Right lobe of liver (tissue), 6 donors: Measurements from ENCODE around the gene COMT. TPM values are rescaled to one million over a fixed set of nuclear protein-coding genes. Genes with fewer than 3 reads are reported as not detected.
A peak's percentile ranks its signal among the peaks of the same experiment; 100 is the strongest.

Experiments used
- ATAC-seq, 4 donors: fragments of 200-7000 bp; cut with Tn5 transposase; one replicate each; pipeline ENCODE4 v1.9.1; 2020; ENCODE audit warnings: mild to moderate bottlenecking in 4 of 4, moderate library complexity in 4 of 4
- DNase-seq, 3 donors: peaks; one replicate each; pipeline ENCODE4 v3.0.0-alpha.2; 2020
- H3K27ac ChIP-seq, 3 donors: fragments of 200-600 bp; one replicate each; pipeline ENCODE4 v1.8.0; 2022
- H3K27me3 ChIP-seq, 2 donors: fragments of 200-600 bp; one replicate each; pipeline ENCODE4 v1.8.0; 2022
- H3K36me3 ChIP-seq, 4 donors: fragments of 200-600 bp; sonication (generic) in 1 of 4; one replicate each; pipeline versions ENCODE4 v1.5.1 to v1.8.0; 2017 to 2022; ENCODE audit warnings: control low read depth in 1 of 4
- H3K4me1 ChIP-seq, 4 donors: fragments of 200-600 bp; sonication (generic) in 1 of 4; one replicate each; pipeline versions ENCODE4 v1.5.1 to v1.8.0; 2017 to 2022; ENCODE audit warnings: control low read depth in 1 of 4
- H3K4me3 ChIP-seq, 3 donors: fragments of 200-600 bp; one replicate each; pipeline ENCODE4 v1.8.0; 2022
- H3K9me3 ChIP-seq, 4 donors: fragments of 200-600 bp; sonication (generic) in 1 of 4; one replicate each; pipeline versions ENCODE4 v1.5.1 to v1.8.0; 2017 to 2022; ENCODE audit warnings: control low read depth in 1 of 4
- POLR2A ChIP-seq: fragments of 450-650 bp; IDR thresholded peaks from one replicate; pipeline ENCODE4 v1.6.1; 2017; ENCODE audit warnings: antibody characterized with exemption, mild to moderate bottlenecking
- WGBS: methylation state at CpG from one replicate; pipeline ENCODE4 v1.1.6; 2018; ENCODE audit warnings: low coverage, low lambda C conversion rate; ENCODE audit not compliant: insufficient coverage; ENCODE audit errors: missing lambda C conversion rate; 5-methylcytosine and 5-hydroxymethylcytosine counted together
- intact Hi-C, 2 donors: fragments of 100-400 bp; cut with DNase I; formaldehyde crosslinking; loops; one replicate each; pipeline versions ENCODE4 v1.11.2 to v1.14.1; 2022
- total RNA-seq, 6 experiments: library from RNA; depleted of rRNA in 2 of 6; stranded (reverse); fragments of >200 nt in 2 of 6; fragmentation: NEBNext Ultra II Directional in 3 of 6; extraction: Animal tissue kit (Norgen Biotek cat#: 25700) in 3 of 6; gene quantifications; one replicate each; pipeline versions ENCODE4 v1.1.0 to v1.2.4, GENCODE V29; 2016 to 2023
- TF ChIP-seq, protein P1 (sequence below), 4 donors: fragments of 200-600 bp in 3 of 4; fragments of 450-650 bp in 1 of 4; IDR thresholded peaks; one replicate each; pipeline versions ENCODE4 v1.5.1 to v1.8.0; 2016 to 2022; ENCODE audit warnings: antibody characterized with exemption in 4 of 4, mild to moderate bottlenecking in 2 of 4
- donor health status: DM: no; HTN: yes; CAD: no.
- donor health status: DM: no; HTN: no; CAD: no.
- donor health status: DM: no; HTN: no; CAD: no.
- donor health status: DM: no; HTN: yes; CAD: no.
- donor health status: DM: no; HTN: yes; CAD: no.

COMT gene
- total RNA-seq, 6 experiments from 2014 or later = 144 to 270 (median 200) TPM

GRCh38 chr22:19971276-19972124 is 29.9 kb downstream of the COMT start:
- ATAC-seq (peak; percentile 41 to 61 (median 51)), DNase-seq (peak; percentile 68 to 81 (median 79))
- H3K27me3 ChIP-seq = no peaks in the 10 kb centered on the region
- no CpG with 5 or more reads among the region's 28 CpGs for WGBS
- H3K4me1 ChIP-seq = peaks cover 0 to 45% (median 21%) of the 10 kb centered on the region in 4 donors
- H3K4me3 ChIP-seq = peak overlapping the region in 1 of 3 donors; percentile 11
- peaks cover 0 to 18% (median 4%) of the 10 kb centered on the region in 4 donors for H3K36me3 ChIP-seq
- intact Hi-C loops = loop anchor here (10.0 kb wide), 2 partner anchors 53 to 143 kb away; partner anchors contain the start of genes RANBP1 (in 2 of the 2), TRMT2A (in 2 of the 2) and TANGO2 (in 1 of the 2)
- H3K27ac ChIP-seq = peak overlapping the region; percentile 85 to 96 (median 94)
- peak; percentile 8 for TF ChIP-seq POLR2A
- TF ChIP-seq, protein P1, sequence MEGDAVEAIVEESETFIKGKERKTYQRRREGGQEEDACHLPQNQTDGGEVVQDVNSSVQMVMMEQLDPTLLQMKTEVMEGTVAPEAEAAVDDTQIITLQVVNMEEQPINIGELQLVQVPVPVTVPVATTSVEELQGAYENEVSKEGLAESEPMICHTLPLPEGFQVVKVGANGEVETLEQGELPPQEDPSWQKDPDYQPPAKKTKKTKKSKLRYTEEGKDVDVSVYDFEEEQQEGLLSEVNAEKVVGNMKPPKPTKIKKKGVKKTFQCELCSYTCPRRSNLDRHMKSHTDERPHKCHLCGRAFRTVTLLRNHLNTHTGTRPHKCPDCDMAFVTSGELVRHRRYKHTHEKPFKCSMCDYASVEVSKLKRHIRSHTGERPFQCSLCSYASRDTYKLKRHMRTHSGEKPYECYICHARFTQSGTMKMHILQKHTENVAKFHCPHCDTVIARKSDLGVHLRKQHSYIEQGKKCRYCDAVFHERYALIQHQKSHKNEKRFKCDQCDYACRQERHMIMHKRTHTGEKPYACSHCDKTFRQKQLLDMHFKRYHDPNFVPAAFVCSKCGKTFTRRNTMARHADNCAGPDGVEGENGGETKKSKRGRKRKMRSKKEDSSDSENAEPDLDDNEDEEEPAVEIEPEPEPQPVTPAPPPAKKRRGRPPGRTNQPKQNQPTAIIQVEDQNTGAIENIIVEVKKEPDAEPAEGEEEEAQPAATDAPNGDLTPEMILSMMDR (IDR thresholded peaks at IDR 0.05) = no peak
- no peaks in the 10 kb centered on the region for H3K9me3 ChIP-seq

DNA sequence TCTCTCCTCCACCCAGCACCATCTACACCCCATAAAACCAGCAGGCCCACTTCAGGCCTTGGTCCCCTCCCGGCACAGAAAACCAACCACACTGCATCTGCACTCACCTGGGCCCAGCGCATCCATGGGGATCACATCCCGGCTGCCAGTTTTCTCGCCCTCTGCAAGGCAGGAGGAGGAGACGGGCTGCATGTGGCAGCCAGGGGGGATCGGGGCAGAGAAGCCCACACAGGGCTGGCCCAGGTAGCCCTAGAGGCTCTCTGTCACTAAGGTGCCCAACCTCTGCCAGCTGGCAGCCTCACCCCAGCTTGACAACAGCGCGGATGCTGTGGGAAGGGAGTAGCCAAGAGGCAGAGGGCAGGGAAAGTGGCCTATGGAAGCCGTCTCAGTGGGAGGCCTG is 30.7 kb downstream of the COMT start:
- H3K4me1 ChIP-seq = peaks cover 0 to 45% (median 21%) of the 10 kb centered on the region in 4 donors
- TF ChIP-seq, protein P1 (IDR thresholded peaks at IDR 0.05) = no peak
- intact Hi-C loops = loop anchor here (10.0 kb wide), 2 partner anchors 53 to 143 kb away; partner anchors contain the start of genes RANBP1 (in 2 of the 2), TRMT2A (in 2 of the 2) and TANGO2 (in 1 of the 2)
- 24% methylated on average over 2 of the region's 9 CpGs for WGBS
- H3K27me3 ChIP-seq = no peaks in the 10 kb centered on the region
- ATAC-seq (no peak), DNase-seq (no peak)
- H3K27ac ChIP-seq = peak overlapping the region in 2 of 3 donors; percentile 94 to 96
- H3K36me3 ChIP-seq = peaks cover 0 to 12% (median under 1%) of the 10 kb centered on the region in 4 donors
- no peak overlapping the region for H3K4me3 ChIP-seq
- H3K9me3 ChIP-seq = no peaks in the 10 kb centered on the region

GRCh38 chr22:19972652-19973550 is 31.3 kb downstream of the COMT start:
- Histone ChIP-seq H3K27me3 (no peaks in the 10 kb centered on the region), H3K36me3 (peaks cover 0 to 6% (median 0%) of the 10 kb centered on the region in 4 donors), H3K4me1 (peaks cover 0 to 45% (median 21%) of the 10 kb centered on the region in 4 donors), H3K9me3 (no peaks in the 10 kb centered on the region), H3K27ac (peak overlapping the region in 2 of 3 donors; percentile 40 to 96), H3K4me3 (no peak overlapping the region)
- DNase-seq (no peak), ATAC-seq (no peak)
- WGBS = 96% methylated on average over 14 of the region's 50 CpGs
- TF ChIP-seq POLR2A = no peak
- TF ChIP-seq, protein P1 (IDR thresholded peaks at IDR 0.05) = no peak
- intact Hi-C loops = loop anchor here (10.0 kb wide), 2 partner anchors 52 to 142 kb away; partner anchors contain the start of genes RANBP1 (in 2 of the 2), TRMT2A (in 2 of the 2) and TANGO2 (in 1 of the 2)
